HUDEP-2 (cell line): Measurements from ENCODE around the gene EIF2AK3.
A peak's percentile ranks its signal among the peaks of the same experiment; 100 is the strongest.

Source experiments
- DNase-seq, 76 experiments: peaks; one replicate each; lab custom pipeline; 2025; ENCODE audit not compliant: unreplicated experiment in 76 of 76; lab: John Stamatoyannopoulos, UW

Gene EIF2AK3

DNA sequence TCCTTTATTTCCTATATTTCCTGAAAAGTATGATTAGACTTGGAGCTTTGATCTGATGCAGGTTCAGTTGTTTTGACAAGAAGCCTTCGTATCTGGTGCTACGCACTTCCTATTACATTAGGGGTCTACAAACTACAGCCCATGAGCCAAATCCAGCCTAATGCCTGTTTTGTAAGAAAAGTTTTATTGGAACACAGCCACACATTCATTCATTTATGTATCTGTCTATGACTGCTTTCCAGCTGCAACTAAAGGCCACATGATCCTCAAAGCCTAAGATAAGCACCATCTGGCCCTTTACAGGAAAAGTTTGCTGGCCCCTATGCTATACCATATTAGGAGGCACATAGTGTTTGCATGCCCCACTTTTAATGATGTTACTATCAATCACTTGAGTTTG lies 26.0 kb downstream of the EIF2AK3 start:
- DNase-seq, result peak in 10 of 76 experiments; percentile 1 to 23 (median 15)

DNA sequence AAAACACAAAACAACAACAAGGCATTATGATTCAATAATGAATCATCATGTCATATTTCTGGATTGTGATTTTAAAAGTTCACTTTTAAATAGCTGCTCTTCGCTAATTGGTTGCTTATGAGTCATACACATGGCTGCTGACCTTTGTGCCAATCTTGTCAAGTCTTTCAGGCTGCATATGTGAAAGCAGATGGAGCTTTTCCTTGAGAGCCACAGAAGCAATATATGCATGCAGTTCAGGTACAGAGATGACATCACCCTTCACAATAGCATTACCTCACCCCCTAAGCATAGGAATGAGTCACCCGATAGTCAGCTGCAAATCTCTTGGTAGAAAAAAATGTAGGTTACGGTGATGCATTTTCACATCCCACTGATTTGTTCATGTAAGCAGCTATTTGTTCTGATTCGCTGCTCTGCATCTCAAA lies 27.2 kb downstream of the EIF2AK3 start:
- peak in 7 of 76 experiments; percentile 3 to 32 (median 8) for DNase-seq

DNA sequence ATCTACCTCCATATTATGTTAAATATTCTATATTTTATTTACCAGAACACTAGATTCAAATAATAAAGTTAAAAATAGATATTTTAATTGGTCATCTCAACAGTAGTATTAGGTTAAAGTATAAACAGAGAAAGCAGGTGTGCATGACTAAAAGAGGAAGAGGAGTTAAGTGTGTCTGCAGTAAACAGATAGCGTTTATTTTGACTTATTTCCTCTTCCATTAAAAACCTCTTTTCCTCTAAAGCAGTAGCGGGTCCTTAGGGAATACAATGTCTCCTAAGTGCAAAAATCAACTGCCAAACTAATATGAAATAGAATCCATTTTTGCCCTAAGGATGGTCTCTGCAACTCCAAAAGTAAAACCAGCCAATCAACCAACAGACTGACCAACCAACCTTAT lies 27.7 kb downstream of the EIF2AK3 start:
- no peak for DNase-seq

DNA sequence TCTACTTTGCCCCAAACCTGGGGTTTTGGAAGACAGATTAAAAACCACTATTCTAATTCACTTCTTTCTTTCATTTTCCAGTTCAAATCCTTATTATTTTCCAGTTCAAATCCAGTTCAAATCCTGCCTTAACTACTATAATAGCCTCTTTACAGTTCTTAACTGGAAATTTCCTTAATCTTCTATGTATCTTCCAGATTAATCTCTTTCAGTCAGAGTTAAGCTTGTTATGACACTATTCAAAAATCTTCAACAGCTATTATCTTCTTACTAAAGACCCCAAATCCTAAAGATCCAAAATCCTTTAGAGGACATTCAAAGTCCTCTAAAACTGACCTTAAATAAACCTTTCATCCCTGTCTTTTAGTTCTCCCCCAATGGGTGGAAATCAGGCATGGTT lies 30.1 kb downstream of the EIF2AK3 start:
- no peak for DNase-seq

DNA sequence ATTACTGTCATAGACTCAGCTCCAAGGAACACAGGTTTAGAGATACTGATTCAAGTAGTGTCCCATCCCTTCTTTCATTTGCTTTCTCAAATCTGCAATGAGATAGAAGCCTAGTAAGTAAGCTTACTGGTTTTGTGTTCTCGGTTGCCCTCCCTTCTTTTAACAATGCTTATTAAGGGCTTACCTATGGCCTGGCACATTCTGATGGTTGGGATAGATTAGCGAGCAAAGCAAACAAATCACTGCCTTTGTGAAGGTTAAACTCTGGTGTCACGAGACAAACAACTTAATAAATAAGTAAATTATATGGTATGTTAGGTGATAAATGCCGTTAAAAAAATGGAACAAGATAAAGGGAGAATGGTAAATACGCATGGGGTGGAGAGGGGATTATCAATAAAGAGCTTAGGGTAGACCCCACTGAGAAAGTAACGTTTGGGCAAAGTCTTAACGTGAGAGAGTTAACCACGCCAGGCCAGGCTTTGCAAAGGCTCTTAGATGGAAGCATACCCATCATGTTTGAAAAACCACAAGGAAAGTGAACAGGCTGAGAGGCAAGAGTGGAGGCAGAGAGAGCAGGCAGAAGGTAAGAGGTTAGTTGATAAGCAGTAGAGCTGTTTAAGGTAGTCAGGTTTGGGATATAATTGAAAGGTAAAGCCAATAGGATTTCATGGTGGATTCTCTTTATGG lies 31.0 kb downstream of the EIF2AK3 start:
- DNase-seq, result no peak

DNA sequence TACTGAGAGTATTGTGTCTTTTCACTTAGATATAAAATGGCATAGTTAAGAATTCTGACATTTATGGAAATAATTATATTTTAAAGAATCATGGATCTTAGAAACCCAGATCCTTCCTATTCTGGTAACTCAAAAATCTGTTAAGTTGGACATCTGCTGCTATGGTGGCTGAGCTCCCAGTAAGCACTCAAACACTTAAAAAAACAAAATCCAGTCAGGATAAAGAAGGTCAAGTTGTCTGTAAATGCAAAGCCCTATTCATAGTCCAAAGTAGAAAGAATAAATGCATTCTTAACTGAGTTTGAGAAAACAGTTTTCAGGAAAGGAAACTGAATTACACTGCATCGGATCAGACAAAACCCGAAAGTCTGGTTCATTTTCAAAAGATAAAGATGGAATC lies 35.6 kb downstream of the EIF2AK3 start:
- no peak for DNase-seq

DNA sequence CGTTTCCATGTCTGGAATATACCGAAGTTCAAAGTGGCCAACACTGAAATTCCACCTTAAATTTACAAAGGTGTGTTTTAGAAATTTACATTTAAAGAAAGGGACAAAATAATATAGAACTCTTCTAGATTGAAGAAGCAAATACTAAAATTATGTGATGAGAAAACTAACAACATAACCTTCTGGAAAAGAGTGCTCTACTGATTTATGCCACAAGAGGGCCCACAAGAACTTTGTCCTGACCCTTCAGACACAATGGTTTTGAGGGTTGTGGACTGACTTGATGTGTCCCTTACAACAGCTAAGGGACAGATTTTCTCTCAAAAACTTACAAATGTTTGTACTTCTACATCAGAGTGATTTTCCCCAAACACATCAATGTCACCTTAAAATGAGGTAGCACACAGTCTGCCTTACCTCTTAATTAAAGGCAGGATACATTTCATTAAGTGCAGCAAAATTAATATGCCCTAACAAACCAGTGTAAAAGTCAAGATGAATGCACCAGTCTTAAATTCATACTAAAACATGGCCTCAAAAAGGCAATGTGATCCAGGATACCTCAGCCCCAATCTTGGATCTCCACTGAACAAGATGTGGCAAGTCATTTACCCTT lies 36.2 kb downstream of the EIF2AK3 start:
- peak in 32 of 76 experiments; percentile 1 to 60 (median 26) for DNase-seq

DNA sequence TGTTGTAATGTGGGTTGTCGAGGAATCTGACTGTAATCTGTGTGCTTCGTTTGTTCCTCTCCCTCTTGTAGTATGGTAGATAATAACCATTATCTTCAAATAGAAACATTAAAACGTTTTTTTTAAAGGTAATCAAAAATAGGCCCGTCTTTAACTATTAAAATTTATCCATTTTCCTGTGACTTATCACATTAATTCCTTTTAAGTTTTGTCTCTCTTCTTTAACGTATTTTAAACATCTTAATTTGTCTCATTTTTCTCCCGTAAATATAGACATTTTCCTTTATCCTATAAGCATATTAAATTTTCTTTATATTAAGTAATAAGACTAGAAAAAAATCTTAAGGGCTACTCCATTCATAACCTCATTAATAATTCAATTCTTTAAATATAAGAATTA lies 41.3 kb downstream of the EIF2AK3 start:
- no peak for DNase-seq

DNA sequence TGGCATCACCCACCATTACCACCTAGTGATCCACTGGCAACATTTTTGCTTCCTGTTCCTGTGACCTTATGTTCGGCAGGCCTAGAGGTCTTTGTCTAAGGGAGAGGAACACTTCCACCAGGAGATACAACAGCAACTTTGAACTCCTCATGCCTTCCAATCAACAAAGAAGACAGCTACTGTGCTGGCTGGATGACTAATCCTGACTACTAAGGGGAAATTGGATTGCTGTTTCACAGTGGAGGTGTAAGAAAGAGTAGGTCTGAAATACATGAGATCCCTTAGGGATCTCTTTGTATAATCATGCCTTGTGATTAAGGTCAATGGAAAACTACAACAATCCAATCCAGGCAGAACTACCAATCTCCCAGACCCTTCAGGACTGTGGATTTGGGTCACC lies 45.2 kb downstream of the EIF2AK3 start:
- DNase-seq, result no peak

DNA sequence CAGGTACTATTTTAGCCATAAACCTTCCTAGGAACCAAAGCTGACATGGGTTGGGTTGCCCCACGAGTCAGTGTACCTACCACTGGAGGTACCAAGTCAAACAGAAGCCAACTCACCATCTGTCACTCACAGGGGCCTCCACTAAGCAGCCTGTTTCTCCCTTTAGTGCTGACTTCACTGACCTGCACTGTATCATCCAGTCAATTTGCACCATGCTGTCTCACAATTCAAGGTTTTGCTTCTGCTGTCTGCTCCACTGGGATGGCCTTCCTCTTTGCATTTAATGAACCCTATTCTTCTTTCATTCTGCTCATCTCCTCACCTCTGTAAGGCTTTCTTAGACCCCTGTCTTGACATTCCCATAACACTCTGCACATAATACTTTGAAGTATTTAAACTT lies 47.2 kb downstream of the EIF2AK3 start:
- no peak for DNase-seq

DNA sequence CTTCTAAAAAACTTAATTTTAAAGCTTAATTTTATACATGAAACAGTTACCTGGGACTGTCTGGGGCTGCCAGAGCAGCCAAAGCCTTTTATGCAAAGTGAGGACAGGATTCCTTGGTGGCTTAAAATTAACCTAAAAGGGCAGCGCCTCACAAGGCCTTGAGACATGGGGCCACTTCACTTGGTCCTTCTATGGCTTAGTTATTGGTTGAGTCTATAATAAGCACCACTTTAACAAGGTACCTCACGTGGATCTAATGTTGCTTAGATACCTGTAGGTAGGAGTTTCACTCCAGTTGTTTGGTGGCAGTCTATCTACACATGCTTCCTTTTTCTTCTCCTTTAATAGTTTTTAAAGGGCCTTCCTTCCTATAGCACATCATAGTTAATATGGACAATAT lies 51.6 kb downstream of the EIF2AK3 start:
- DNase-seq, result no peak

DNA sequence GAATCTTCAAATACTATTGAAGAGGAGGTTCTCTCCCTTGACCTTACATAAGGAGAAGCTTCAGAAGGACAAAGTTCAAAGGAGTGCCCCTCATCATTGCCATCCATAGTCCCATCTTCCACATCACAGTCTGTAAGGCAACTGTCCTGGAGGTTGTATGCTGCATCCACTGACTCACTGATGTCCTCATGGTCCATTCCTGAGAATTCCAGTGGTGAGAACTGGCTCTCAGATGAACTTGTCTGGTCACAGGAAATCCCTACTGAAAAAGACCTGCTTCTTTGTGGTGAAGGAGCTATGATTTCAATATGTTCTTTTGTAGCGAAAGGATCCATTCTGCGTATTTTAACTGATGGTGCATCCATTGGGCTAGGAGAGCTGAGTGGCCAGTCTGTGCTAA lies 52.2 kb downstream of the EIF2AK3 start:
- no peak for DNase-seq

DNA sequence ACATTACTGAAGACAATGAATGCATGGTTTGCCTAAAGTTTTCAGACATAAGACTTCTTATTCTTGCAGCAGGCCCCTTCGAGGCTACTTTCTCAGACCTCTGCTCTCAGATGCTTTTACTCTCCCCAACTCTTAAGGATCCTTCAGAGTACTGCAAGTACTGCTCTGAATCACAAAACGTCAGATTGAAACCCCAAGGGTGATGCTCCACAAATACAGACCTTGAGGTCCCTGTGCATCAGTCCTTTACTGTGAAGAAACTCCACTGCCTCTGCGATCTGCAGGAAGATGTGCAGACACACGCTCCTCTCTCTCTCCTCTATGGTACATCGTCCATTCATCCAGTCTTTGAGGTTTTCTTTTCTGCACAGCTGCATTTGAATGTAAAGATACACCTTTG lies 52.8 kb downstream of the EIF2AK3 start:
- no peak for DNase-seq

DNA sequence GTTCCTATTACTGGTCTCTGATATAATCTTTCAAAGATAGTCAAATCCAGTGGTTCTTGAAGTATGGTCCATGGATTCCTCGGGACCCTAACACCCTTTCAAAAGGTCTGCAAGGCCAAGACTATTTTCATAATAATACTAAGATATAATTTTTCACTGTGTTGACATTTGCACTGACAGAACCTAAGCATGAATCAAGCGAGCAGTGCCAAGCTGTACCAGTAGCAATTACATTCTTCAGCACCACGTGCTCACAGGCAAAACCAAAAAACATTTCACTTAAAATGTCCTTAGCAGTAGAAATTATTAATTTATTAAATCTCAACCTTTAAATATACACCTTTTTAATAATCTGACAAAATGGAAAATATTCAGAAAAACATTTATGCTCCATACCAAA lies 59.1 kb downstream of the EIF2AK3 start:
- DNase-seq, result no peak

DNA sequence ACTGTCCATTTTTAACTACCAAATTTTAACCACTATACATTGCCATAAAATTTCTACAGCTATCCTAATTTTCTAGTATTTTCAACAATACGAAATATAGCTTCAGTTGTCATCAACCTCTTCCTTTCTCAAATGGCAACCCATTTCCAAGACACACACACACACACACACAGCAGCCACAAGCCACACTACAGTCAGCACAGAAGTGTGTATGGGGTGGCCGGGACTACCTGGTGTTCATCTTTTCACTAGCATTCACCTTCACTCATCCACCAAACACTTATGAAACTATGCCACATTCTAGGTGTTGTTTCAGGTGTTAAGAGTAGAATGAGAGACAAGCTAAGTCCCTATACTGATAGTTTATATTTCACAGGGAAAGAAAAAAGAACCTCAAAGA lies 62.9 kb downstream of the EIF2AK3 start:
- no peak for DNase-seq

DNA sequence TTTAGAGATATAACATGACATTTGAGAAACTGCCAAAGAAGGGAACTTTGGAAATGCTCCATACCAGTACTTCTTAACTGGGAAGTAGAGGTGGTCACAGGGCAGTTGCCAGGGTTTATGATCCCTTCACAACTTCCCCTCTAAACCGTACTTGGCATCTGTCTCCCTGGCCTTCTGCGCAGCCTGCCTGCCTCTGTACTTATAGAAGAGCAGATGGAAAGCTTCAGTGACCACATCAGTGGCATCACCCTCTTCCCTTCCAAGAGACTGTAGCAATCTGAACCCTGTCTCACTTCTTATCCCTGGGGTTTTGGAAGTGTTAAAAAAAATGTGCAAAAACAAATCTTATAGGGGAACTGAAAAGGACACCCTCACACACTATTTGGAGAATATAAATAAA lies 64.1 kb downstream of the EIF2AK3 start:
- no peak for DNase-seq

DNA sequence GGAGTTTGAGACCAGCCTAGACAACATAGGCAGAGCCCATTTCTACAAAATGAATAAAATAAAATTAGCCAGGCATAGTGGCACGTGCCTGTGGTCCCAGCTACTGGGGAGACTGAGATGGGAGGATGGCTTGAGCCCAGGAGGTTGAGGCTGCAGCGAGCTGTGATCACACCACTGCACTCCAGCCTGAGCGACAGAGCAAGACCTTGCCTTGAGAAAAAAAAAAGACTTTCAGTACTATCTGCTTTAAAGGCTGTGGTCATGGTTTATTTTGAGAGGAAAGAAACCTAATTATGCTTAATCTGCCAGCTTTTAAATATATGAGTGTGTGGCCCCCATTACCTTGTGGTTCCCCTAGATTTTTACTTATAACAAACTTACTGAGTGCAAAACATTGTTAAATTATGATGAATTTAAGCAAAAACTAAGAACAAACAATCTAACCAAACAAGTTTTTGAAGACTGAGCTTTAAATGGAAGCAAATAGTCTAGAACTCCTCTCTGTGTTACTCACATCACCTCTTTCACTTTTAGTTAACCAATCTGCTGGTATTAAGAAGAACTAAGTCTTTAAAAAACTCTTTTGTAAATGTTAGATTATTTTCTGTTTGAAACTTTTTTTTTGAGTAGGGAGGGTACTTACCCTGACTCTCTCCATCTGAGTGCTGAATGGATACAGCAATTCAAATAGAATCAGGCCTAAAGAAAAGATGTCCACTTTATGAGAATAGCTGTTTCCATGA lies 65.4 kb downstream of the EIF2AK3 start:
- no peak for DNase-seq

DNA sequence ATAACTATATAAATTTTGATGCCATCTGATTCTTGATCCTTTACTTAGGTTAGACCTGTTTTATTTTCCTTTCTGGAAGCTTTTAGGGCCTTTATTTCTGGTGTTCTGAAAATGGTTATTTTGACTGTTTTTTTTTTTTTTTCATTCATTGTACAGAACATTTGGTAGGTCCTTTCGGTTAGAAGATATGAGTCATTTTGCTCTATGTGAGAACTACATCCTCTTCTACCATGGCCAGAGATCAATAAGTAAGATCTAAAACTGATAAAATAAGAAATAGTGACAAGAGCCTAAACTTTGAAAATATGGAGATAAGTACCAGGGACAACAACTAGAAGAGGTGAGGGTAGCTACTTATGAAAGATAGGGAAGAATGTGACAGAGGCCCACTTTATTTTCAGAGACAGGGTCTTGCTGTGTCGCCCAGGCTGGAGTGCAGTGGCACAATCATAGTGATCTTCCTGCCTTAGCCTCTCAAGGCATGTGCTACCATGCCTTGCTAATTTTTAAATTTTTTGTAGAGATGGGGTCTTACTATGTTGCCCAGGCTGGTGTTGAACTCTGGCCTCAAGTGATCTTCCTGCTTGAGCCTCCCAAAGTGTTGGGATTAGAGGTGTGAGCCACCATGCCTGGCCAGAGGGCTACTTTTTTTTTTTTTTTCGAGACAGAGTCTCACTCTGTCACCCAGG lies 66.5 kb downstream of the EIF2AK3 start:
- DNase-seq, result no peak

DNA sequence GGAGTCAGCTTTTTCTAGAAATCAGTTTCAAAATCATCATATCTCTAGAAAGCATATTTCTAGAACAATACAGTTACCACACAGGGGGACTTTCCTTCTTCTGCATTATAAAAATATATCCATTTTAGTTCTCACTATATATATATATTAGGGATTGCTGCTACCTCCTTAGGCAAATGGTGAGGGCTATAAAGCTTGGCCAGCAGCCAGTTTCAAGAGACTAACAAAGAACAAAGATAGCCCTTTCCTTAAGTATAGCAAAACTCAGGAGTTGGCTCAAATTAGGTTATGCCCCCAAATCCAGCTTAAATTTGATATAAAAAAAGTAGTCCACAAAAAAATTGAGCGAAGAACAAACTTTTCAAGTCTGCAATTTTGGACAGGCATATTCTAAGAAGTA lies 70.0 kb downstream of the EIF2AK3 start:
- DNase-seq, result no peak

DNA sequence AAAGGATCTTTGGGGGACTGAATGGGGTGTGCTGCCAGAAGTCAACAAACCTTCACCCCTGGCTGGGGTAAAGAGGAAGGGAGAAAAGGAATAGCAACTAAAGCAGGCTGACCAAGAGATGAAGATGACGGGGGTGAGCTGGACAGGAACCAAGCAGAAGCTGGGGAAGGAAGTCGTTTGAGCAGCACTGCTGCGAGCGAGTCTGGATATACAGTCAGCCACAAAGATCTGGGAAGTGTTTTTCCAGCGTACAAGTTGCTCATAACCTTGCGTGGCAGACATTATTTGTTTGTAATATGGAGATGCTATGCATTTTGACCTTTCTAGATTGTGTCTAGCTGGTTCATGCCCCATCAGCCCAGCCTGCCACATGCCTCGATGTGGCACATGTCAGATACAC lies 71.2 kb downstream of the EIF2AK3 start:
- no peak for DNase-seq

DNA sequence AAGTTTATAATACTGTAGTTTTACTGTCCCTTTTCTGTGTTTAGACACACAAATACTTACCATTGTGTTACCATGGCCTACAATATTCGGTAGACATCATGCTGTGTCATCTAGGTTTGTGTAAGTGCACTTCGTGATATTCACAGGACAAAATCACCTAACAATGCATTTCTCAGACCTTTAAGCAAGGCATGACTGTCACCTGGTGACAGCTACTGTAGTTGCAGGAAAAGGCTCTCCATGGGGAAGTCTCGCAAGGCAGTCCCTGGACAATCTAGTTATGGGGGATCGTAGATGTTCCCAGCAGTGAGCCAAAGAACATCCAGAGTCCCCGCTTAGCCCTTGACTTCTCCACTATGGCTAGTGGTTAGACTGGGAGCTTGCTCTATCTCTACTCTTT lies 73.1 kb downstream of the EIF2AK3 start:
- DNase-seq, result no peak
